NCI-H226 (cell line): Measurements from ENCODE around the gene ARHGEF7.

ENCODE experiments used
- DNase-seq: peaks from one replicate; pipeline ENCODE4 v3.0.0-alpha.2; 2015

Gene ARHGEF7

DNA sequence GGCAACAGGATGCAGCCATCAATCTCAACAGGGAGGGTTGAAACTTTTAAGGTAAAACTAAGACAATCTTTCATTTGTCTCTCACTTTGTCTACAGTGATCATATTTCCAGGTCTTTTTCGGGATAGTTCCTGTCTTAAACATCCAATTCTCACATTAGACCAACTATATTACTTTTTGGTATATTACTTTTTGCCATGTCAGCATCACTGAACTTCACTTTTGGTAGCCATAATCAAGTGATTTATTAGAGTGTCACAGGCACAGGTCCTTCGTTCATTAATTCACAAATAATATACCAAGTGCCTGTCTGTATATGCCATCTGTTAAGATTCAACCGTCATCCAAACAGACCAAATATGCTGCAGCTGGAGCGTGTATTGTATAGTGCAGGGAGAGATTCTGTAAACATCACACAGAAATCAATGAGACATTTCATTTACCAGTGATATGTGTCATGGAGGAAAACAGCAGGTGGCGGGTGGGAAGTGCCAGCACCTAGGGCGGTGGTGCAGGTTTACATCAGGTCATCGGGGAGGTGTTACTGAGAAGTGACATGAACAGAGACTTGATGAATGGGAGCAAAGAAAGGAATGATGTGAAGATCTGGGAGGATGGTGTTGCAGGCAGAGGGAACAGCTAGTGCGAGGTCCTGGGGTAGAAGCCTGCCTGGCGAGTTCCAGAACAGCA lies 24.9 kb downstream of the ARHGEF7 start:
- no peak for DNase-seq

DNA sequence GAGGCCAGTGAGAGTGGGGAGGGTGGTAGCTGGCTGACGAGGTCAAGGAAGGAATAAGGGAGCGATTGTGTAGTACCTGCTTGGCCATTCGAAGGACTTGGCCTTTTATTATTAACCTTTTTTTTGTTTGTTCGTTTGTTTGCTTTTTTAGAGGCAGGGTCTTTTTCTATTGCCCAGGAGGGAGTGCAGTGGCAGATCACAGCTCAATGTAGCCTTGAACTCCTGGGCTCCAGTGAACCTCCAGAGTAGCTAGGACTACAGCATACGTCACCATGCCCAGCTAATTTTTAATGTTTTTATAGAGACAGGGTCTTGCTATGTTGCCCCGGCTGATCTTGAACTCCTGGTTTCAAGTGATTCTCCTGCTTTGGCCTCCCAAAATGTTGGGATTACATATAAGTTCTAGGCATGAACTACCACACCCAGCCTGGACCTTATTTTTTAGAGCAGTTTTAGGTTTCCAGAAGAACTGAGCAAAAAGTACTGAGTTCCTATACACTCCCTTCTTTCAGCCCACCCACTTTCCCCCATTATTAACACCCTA lies 25.5 kb downstream of the ARHGEF7 start:
- DNase-seq, result no peak

DNA sequence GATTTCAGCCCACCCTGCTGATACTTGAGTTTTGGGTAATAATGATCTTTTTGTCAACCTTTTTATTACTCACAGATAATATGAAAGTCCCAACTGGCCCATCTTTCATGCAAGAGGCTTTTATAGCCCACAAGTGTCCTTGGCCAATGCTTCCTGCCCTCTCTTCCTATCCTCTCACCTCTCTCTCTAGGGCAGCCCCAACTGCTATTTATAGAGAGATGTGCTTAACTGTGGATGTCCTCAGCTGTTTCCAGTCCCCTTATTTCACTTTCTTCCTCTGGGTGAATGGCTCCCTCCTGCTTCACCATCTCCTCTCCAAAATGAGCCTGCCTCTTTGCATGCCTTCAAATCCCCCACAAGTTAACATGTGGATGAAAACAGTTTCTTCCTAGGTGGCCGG lies 27.4 kb downstream of the ARHGEF7 start:
- DNase-seq, result no peak

DNA sequence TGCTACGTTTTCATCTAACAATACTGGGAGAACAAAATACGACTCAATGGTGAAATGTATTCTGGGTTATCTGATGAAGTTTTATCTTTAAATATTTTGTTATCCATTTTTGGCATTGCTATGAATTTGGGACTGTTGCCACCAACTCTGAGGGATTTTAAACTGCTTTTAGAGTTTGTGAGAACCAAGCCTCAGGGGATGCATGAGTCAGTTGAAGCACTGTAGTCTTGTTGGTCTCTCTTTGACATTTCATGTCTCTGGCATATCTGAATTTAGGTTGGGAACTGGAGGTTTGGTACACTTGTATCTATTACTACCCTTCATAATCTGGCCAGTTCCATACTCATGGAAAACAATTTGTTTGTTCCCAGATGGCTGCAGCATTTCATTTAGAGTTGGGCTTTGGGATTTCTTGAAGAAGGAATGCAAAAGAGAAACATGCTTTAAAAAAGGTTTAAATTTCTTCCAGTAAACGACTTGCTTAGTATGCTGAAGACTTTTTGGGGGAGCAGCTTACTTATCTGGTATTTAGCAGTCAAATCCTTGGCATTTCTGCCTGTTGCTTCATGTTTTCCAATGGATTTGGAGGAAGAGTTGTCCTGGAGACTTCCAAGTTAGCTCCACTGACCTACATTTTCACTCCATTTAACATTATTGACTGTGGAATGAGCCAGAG lies 28.9 kb downstream of the ARHGEF7 start:
- DNase-seq, result no peak

DNA sequence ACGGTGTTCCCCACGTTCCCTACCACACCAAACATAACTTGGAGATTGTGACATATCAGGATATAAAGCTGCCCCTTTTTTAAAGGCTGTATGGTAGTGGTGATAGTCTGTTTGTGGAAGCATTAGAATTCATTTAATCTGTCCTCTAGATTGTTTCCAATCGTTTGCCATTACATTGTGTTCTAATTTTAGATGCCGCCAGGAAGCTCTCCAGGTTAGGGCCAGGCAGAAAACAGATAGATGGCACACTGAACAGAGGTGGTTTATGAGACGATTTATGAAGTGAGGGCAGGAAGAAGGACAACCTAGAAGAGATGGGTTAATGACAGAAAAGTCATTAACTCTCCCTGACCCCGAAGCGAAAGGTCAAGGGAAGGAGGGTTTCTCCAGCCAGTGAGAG lies 30.0 kb downstream of the ARHGEF7 start:
- no peak for DNase-seq

DNA sequence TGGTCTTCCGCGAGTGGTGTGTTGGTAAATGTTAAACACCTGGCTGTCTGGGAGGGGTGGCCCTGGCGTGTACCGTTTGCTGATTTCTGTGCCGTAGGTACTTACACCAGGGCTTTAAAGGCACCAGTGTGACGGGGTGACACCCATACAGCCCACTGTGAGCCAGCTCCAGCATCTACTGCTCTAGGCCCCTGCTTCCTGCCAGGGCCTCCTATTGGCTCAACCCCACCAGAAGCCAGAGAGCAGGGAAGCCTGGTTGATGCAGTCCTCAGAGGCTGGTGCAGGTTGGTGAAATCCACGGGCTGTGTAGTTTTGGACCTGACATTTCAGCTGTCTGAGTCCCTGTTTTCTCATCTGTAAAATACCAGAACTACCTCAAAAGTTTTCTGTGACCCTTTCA lies 30.4 kb downstream of the ARHGEF7 start:
- no peak for DNase-seq

DNA sequence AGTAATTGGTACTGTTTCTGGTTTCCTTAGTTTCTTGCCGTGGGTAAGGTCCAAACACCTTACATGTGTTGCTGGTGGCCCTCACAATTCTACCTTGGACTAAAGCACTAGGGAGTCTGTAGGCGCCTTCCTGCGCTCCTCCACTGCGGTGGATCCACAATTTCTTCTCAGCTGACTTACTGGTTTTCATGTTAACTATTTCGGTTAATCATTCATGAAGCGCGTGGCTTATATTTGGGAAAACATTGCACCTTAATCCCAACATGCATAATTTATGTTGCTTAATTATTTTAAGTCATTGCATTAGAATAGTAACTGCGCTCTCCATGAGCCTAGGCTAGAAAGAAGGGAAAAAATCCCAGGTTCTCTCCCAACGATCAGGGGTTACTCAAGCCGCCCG lies 37.7 kb downstream of the ARHGEF7 start:
- no peak for DNase-seq

DNA sequence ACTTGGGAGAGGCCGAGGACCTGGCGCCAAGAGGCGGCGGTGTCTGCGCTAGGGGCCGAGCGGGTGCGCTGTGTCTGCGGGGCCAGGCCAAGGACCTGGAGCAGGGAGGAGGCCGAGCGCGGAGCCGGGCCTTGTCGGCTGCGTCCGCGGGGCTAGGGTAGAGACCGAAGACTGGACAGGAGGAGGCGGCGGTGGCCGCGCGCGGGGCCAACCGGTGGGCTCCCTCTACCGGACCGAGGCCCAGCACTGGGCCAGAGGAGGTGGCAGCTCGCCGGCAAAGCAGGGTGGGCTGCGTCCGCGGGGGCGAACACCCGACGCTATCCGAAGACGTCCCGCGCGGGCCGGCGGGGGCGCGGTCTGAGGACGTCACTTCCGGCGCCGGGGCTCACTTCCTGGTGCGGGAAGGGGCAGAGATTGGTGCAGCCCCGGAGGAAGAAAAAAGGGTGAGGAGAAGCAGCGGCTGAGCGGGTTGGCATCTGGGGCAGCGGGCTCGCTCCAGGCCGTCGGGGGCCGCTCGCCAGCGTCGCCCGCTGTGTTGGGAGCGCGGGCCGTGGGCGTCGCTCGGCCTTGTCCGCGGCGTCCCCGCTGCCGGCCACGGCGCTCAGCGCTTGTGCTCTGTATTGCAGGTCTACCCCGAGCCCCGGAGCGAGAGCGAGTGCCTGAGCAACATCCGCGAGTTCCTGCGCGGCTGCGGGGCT lies 38.3 kb downstream of the ARHGEF7 start:
- peak; percentile 95 for DNase-seq

DNA sequence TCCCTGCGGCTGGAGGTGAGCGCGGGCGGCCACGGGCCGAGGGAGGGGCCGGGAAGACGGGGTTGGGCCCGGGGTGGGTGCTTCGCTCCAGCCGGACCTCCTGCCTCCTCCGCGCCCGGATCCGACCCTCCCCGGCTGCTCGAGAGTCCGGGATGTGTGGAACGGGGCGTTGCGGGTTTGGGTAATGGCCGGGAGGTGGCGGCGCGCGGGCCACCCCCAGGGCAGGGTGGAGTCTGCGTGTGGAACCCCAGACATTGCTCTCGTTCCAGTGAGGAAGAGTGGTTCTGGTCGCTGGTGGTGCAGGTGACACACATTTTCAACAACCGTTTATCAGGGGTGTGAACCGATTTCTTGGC lies 38.8 kb downstream of the ARHGEF7 start:
- no peak for DNase-seq

DNA sequence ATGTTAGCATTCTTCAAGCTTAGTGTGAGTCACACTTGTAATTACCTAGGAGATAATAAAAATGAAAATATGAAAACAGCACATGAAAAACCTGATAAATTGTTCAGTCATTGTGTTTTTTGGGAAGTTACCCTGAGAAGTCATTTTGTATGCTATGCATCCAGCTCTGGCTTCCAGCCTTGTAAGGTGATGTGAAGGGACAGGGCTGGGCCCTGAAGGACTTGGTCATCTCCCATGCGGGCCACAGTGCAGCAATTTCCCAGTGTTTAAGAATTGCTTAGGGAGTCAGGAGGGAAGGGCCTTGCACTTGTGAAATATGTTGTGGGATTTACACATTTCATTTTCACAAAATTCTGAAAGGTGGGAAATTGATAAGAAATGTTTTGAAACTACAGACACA lies 41.3 kb downstream of the ARHGEF7 start:
- no peak for DNase-seq

DNA sequence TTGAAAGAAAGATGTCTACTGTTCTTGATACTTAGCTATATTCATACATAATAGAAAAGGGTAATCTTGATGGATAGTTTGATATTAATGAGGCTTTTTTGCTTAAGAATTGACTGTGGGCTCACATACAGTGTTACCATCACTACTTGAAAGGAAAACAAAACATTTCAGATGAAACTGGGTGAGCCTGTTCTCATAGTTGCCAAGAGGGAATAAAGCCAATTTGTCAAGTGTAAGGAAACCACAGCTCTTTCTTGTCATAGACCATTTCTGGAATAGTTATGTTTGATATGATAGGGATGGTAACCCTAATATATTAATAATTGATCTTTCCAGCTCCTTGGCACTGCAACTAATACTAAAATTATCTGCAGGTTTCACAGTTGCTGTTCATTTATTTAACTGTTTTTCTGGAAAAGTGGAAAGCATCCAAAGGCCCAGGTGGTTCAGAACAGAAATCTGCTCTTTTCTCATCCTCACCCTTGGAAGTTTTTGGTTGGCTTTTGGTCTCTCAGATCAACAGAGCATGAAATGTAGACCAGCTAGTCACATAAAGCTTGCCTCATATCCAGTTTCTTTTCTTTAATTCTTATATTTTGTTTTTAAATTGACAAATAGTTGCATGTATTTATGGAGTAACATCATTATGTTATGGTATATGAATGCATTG lies 43.2 kb downstream of the ARHGEF7 start:
- no peak for DNase-seq

DNA sequence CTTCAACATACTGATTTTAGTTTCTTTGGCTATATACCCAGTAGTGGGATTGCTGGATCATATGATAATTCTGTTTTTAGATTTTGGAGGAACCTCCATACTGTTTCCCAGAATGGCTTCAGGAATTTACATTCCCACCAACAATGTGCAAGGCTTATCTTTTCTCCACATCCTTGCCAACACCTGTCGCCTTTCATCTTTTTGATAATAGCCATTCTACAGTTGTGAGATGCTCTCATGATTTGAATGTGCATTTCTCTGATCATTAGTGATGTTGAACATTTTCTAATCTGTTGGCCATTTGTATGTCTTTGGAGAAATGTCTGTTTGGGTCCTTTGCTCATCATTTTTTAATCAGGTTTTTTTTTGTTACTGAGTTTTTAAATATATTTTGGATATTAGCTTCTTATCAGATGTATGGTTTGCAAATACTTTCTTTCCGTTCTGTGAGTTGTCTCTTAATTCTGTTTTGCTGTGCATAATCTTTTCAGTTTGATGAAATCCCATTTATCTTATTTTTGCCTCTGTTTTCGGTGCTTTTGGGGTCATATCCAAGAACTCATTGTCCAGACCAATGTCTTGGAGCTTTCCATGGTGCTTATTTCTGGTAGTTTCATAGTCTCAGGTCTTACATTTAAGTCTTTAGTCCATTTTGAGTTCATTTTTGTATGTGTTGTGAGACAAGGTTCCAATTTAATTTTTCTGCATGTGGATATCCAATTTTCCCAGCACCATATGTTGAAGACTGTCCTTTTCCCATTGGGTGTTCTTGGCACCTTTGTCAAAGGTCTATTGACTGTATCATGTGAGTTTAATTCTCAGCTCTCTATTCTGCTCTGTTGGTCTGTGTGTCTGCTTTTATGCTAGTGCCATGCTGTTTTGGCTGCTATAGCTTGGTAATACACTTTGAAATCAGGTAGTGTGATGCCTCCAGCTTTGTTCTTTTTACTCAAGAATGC lies 44.5 kb downstream of the ARHGEF7 start:
- DNase-seq, result no peak

DNA sequence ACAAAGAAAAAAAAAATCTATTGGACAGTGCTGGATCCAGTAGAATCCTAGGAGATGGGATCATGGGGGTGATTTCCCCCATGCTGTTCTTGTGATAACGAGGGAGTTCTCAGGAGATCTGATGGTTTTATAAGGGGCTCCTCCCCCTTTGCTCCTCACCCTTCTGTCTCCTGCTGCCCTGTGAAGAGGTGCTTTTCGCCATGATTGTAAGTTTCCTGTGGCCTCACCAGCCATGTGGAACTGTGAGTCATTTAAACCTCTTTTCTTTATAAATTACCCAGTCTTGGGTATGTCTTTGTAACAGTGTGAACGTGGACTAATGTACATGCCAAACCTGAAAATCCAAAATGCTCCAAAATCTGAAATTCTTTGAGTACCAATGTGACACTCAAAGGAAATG lies 45.5 kb downstream of the ARHGEF7 start:
- DNase-seq, result no peak

DNA sequence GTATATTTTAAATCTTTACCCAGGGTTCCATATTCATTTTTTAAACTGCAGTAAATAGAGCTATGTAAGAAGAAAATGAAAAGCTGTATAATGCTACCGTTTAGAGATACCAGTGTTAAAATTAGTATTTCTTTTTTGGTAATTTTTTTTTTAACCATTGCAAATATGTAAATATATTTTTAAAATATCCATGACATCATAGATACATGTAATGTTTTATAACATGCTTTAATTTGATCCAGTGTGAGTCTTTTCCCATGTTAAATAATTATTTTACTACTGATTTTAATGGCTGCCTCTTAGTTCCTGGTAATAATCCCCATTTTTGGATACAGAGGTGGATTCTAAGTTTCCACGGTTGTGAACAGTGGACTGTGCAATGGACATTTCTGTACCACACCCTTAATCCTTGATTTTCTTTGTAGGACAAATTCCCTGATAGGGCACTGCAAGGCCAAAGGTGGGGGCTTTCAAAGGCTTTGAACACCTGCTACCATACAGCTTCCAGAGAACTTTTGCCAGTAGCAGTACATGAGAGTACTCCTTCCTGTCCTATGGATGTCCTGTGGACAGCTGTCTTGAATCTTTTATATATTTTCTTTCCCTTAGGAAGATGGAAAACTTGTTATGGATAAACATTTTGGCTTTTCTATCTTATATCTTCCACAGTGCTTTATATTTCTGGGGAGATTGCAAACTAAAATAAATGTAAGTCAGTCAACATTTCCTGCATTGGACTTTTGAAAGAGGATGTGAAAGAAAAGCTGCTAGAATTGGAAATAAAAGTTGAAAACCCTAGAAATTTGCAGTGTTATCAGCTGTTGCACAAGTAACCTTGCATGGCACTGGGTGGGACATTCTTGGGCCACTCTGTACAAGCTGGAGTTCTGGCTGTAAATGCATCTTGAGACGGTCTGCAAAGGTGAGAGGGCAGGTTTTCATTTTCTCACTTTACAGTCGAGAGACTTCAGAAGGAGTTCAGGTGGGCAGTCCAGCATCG lies 46.8 kb downstream of the ARHGEF7 start:
- no peak for DNase-seq

DNA sequence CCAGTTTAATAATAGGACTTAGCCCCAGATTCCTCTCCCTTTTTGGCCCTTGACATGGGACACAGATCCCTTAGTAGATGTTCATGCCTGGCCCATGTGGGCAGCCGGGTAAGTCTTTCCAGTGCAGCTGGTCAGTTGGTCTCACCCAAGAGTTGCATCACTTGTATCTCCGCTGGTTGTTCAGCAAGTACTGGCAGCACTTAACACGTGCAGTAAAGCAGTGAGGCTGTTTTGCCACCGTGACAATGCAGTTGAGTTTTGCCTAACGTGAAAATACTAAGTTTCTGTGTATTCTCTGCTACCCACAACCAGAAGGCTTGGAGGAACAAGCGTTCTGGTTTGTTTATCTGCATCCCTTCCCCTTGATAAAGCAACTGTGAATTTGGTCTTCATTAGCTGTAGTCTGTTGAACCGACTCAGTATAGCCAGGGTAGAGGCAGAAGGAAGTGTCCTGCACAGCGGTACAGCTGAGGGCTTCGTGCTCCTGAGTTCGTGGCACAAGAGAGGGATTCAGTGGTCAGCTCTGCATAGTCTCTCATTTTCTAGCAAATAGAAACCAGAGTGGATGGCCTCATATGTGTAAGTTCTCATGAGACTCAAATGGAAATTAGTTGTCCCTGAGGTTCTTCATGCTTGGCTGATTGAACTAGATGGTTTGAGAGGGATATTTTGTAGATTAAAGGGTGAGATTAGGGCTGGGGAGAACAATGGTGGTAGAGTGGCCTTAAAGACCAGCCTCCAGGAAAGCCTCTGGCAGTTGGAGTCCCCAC lies 50.3 kb downstream of the ARHGEF7 start:
- no peak for DNase-seq

DNA sequence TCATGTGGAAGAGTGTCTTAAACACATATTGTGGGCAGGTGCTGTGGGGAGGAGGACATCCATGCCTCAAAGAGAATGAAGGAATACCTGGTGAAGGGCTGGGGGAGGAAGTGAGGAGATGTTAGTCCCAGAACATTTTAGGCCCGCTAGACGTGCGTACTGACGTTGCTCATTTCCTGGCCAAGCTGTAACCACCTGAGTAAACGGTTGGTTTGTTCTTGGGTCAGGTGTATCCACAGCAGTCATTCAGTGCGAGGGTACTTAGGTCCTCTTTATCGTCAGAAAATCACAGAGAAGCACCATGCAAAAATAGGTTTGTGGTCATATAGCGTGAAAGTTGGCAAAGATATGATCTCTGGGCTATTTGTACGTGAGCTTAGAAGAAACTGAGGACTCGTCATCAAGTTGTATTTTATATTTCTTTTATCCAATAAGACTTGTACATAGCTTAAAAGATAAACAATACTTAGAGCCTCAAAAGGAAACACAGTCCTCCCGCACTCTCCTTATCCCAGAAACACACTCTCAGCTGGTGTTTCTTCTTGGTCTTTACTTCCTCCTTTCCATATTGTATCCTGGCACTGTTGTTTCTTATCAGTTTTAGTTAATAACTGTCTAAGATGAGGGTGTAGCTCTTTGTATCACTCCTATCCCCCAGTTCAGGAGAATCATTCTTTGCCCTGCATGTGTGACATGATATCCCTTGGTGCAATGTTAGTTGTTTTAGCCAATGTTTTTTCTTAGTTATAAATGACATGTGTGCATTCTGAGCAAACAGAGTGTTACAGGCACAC lies 52.0 kb downstream of the ARHGEF7 start:
- DNase-seq, result no peak

DNA sequence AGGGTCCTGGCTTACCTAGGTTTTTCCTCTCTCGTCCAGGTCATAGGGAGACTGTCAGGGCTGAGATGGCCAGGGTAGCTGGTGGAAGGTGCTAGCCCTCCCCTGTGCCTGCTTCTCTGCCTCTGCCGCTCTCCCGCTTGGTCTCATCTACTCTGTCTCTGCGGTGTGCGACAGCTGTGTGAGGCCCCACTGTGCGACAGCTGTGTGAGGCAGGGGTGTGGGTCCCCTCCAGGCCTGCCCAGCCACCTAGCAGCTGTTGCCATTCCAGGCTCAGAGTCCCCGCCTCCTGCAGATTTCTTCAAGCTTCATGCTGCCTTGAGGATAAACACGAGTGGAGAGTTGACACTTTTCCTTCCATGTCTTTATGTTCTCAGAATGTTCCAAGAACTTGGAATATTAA lies 53.0 kb downstream of the ARHGEF7 start:
- no peak for DNase-seq

DNA sequence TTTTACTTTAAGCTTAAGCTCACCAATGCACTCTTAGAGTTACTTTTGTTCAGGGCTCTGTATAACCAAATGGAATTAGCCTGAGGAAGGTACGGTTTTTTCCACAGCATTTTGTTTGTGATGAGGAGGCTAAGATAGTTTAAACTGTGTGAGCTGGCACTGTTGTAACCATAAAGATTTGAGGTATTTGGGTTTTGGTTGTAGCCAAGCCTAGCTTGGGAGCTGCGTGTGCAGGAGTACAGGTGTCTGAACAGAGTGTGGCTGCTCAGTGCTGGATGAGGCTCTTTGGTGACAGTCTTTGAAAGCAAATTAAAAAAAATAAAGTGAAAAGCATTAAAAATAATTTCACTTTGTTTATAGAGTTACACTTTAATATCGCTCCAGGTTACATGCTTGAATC lies 56.0 kb downstream of the ARHGEF7 start:
- no peak for DNase-seq

DNA sequence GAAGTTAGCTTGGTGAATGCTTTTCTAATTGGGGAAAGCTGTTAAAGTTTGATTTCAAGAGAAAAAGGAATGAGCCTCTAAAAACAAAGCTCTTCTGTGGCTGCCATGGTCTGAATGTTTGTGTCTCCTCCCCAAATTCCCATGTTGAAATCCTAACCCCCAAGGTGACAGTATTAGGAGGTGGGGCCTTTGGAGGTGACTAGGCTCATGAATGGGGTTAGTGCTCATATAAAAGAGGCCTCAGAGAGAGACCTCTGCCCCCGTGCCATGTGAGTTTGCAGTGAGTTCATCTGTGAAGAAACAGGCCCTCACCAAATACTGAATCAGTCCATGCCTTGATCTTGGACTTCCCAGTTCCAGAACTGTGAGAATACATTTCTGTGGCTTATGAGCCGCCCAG lies 56.5 kb downstream of the ARHGEF7 start:
- no peak for DNase-seq
